Activated CD4-positive, alpha-beta T cell treated with anti-CD3 and anti-CD28 coated beads, Interleukin-2, amount 10 ng/mL, durations not matched to agents 7 days and 5 days (primary cell): ENCODE data around the gene PPFIA3. TPM values are rescaled to one million over a fixed set of nuclear protein-coding genes. Genes with fewer than 3 reads are reported as not detected.
A peak's percentile ranks its signal among the peaks of the same experiment; 100 is the strongest.
"Not testable (repeated sequence)": the region's sequence is repeated elsewhere in the genome, so short reads cannot be mapped to it uniquely, and the experiment has no call there.

Source experiments
- CTCF ChIA-PET: fragments of 350-600 bp; sonication (Branson Sonifier 250); formaldehyde crosslinking; loops from one replicate; lab custom pipeline; 2021; ENCODE audit warnings: antibody characterized with exemption; lab: Charles Lee
- POLR2A ChIA-PET: fragments of 350-600 bp; sonication (Branson Sonifier 250); formaldehyde crosslinking; loops from one replicate; lab custom pipeline; 2021; ENCODE audit warnings: antibody characterized with exemption; lab: Charles Lee
- DNase-seq: peaks from one replicate; pipeline ENCODE4 v3.0.0-alpha.2; 2020
- H3K27ac Mint-ChIP-seq: one replicate; pipeline ENCODE4 v1.8.0; 2021; ENCODE audit warnings: mild to moderate bottlenecking, moderate library complexity, mixed read lengths
- H3K27me3 Mint-ChIP-seq: one replicate; pipeline ENCODE4 v1.8.0; 2021; ENCODE audit warnings: mixed read lengths
- H3K36me3 Mint-ChIP-seq: one replicate; pipeline ENCODE4 v1.8.0; 2021; ENCODE audit warnings: low read depth, mixed read lengths
- H3K4me1 Mint-ChIP-seq: one replicate; pipeline ENCODE4 v1.8.0; 2021; ENCODE audit warnings: mixed read lengths
- H3K4me3 Mint-ChIP-seq: one replicate; pipeline ENCODE4 v1.8.0; 2021; ENCODE audit warnings: mild to moderate bottlenecking, moderate library complexity, mixed read lengths
- H3K9me3 Mint-ChIP-seq: one replicate; pipeline ENCODE4 v1.8.0; 2021; ENCODE audit warnings: mixed read lengths
- total RNA-seq, 2 experiments: library from RNA; stranded (reverse); gene quantifications; one replicate each; pipeline ENCODE4 v1.2.3, GENCODE V29; 2021

The PPFIA3 gene
- total RNA-seq, 2 experiments from 2014 or later: 1.6 TPM

DNA sequence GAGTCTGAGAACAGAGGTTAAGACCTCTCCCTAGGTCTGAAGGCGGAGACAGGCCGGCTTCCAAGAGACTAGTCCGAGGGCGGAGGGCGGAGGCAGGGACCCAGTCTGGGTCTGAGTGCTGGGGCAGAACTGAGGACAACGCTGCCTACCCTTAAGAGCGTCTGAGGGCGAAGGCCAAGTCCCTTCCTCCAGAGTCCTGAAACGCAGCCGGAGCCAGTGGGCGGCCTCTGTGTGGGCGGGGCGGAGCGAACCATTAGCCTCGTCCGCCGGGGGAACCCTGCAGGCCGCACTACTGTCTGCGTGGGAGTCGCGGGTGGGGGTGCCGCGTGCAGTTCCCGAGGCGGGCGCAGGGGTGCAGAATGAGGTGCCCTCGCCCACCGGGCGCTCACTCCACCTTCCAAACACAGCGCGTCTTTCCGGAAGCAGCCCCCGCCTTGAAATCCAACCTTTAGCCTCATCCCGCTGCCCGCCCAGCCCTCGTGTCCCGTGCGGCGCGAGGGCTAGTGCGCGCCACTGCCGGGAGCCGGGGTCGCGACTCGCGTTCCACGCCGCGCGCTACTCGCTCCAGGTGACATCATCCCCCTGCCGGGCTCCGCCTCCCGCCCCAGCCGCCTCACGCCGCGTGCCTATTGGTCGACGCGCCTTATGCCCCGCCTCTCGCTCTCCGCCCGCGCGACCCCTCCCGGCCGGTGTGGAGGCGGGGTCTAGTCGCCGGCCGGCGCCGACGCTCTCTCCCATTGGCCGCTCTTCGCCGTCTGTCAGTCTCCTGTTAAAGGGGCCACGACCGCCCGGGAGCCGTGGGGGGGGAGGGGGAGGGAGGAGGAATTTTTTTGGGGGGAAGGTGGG, 556 bp upstream of the PPFIA3 start, which contains the start of gene C19orf73:
TSS of gene C19orf73 (minus strand) at position 579 of the 846 bp plus-strand sequence. CDS start at position 458, 121 bp downstream.
- H3K9me3 Mint-ChIP-seq: no peaks in the 10 kb centered on the region
- H3K4me3 Mint-ChIP-seq: peak within 1 kb of the TSS; percentile 82
- no peaks in the 10 kb centered on the region for H3K36me3 Mint-ChIP-seq
- peak; percentile 94 for DNase-seq
- ChIA-PET POLR2A (no interaction called here), CTCF (interaction anchor here (1.5 to 1.8 kb wide), 2 partner anchors 13 to 125 kb away, joined by 5 to 7 read pairs; partner anchors contain the start of genes GYS1 and RUVBL2)
- peaks cover 29% of the 10 kb centered on the region for H3K4me1 Mint-ChIP-seq
- H3K27ac Mint-ChIP-seq: peak within 1 kb of the TSS; percentile 86
- peaks cover 16% of the 10 kb centered on the region for H3K27me3 Mint-ChIP-seq

DNA sequence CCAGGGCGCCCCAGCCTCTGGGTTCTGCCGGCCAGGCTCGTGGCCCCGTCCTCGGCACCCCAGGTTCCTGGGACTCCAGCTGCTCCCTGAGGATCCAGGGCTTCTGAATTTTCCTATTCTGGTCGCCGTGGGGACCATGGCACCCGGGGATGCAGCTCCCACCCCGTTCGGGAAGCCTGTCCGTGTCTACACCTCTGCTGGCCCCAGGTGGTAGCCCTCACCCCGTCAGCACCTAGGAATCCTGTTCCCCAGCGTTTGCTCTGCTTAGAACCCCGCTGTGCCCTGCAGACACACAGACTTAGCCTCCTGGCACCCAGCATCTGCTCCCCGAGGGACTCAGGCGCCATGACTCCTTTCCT, 960 bp downstream of the PPFIA3 start:
- Mint-ChIP-seq H3K4me3 (peak overlapping the region; percentile 62), H3K9me3 (no peaks in the 10 kb centered on the region), H3K27ac (no peak overlapping the region), H3K4me1 (peaks cover 22% of the 10 kb centered on the region), H3K36me3 (no peaks in the 10 kb centered on the region), H3K27me3 (peaks cover 16% of the 10 kb centered on the region)
- DNase-seq: no peak
- POLR2A ChIA-PET: no interaction called here
- CTCF ChIA-PET: interaction anchor here (0.6 to 2.1 kb wide), 6 partner anchors 12 to 949 kb away, joined by 3 to 6 read pairs (median 4); partner anchors contain the start of gene RUVBL2

DNA sequence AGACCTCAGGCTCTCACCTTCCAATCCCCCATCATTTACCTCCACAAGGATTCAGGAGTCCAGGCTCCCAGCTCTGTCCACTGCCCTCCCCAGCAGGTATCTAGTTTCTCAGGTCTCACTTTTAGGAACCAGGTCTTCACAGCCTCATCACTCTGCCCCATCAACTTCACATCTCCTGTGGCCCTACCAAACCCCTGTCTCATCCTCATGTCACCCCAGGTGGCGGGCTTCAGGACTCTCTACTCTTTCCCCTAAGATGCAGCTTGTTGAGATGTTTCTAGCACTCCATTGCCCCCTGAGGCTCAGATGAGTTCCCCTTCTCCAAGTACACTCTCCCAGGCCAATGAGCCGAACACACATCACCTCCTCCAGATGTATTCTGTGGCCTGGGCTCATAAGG, 1.5 kb downstream of the PPFIA3 start:
- Mint-ChIP-seq H3K9me3 (no peaks in the 10 kb centered on the region), H3K4me3 (peak overlapping the region; percentile 62), H3K27me3 (peaks cover 16% of the 10 kb centered on the region), H3K27ac (no peak overlapping the region), H3K4me1 (peaks cover 22% of the 10 kb centered on the region), H3K36me3 (no peaks in the 10 kb centered on the region)
- CTCF ChIA-PET: interaction anchor here (0.6 to 2.1 kb wide), 6 partner anchors 11 to 948 kb away, joined by 3 to 6 read pairs (median 4); partner anchors contain the start of gene RUVBL2
- POLR2A ChIA-PET: no interaction called here
- no peak for DNase-seq

DNA sequence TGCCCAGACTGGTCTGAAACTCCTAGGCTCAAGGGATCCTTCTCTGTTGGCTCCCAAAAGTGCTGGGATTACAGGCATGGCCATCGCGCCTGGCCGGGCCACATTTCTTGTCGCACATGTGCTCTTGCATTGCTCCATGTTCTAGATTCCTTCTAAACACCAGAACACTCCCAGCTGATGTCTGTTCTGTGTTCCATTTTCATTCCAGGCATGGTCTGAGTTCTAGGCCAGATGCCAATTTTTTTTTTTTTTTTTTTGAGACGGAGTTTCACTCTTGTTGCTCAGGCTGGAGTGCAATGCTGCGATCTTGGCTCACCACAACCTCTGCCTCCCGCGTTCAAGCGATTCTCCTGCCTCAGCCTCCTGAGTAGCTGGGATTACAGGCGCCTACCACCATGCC, 2.5 kb downstream of the PPFIA3 start:
- H3K9me3 Mint-ChIP-seq, H3K27ac Mint-ChIP-seq, H3K4me3 Mint-ChIP-seq, POLR2A ChIA-PET, DNase-seq, H3K36me3 Mint-ChIP-seq, CTCF ChIA-PET: not testable (repeated sequence)
- Mint-ChIP-seq H3K4me1 (peaks cover 19% of the 10 kb centered on the region), H3K27me3 (peaks cover 16% of the 10 kb centered on the region)

DNA sequence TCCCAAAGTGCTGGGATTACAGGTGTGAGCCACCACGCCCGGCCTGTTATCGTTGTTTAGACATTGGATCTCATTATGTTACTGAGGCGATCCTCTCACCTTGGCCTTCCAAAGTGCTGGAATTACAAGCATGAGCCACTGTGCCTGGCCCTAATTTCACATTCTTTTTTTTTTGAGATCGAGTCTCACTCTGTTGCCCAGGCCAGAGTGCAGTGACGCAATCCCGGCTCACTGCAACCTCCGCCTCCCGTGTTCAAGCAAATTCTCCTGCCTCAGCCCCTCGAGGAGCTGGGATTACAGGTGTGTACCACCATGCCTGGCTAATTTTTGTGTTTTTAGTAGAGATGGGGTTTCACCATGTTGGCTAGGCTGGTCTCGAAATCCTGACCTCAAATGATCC, 3.9 kb downstream of the PPFIA3 start:
- H3K36me3 Mint-ChIP-seq, H3K27ac Mint-ChIP-seq, DNase-seq, H3K4me3 Mint-ChIP-seq, H3K9me3 Mint-ChIP-seq, POLR2A ChIA-PET: not testable (repeated sequence)
- CTCF ChIA-PET: interaction anchor here (1.5 kb wide), 1 partner anchor 27 kb away, joined by 3 read pairs; no protein-coding TSS in a partner anchor
- Mint-ChIP-seq H3K27me3 (peaks cover 16% of the 10 kb centered on the region), H3K4me1 (peaks cover 15% of the 10 kb centered on the region)

DNA sequence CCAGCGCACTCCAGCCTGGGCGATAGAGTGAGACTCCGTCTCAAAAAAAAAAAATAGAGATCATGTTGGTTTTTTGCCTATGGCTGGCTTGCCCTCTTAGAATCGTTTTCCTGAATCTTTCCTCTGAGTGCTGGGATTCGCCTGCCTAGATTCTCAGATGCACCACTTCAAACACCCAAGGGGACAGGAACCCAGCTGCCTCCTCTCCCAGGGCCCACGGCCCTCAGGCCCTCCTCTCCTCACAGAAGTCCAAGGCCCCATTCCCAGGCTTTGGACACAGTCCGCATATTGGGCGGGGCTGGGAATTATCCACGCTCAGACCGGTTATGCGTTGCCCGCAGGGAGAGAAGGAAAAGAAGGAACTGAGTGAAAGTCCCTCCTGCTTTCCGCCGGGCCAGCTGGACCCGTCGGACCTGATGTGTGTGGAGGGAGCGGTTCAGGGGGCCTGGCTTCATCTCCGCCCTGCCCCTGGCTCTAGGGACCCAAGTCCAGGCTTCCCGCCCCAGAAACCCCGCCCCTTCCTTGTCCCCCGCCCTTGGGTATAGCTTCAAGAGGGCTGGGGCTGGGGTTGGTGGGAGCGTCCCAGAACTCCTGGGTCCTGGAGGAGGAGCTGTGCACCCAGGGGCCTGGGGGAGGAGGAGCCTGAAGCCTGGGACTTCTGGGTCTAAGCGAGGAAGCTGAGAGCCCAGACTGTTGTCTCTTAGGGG, 5.8 kb downstream of the PPFIA3 start:
- H3K4me1 Mint-ChIP-seq: peaks cover 19% of the 10 kb centered on the region
- peaks cover 16% of the 10 kb centered on the region for H3K27me3 Mint-ChIP-seq
- no peaks in the 10 kb centered on the region for H3K36me3 Mint-ChIP-seq

DNA sequence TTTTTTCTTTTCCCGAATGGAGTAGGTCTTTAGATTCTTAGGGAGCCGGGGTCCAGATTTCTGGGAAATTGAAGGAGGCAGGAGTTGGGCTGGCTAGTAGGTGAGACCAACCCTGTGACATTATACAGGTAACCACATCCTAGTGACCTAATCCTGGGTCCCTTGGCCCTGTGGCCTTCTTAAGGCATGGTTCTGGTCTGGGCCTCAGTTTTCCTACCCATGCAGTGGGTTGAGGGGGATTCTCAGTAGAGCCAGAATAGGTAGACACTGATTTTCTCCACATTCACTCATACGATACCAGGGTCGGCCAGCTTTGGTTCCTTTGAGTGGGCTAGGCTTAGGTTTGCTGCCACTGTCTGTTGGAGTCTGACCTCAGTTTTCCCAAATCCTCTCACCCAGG, 7.2 kb downstream of the PPFIA3 start:
- ChIA-PET POLR2A (no interaction called here), CTCF (no interaction called here)
- Mint-ChIP-seq H3K4me1 (peaks cover 13% of the 10 kb centered on the region), H3K36me3 (no peaks in the 10 kb centered on the region), H3K27ac (no peak overlapping the region), H3K4me3 (no peak overlapping the region), H3K27me3 (peaks cover 7% of the 10 kb centered on the region), H3K9me3 (no peaks in the 10 kb centered on the region)
- DNase-seq: no peak

More for the DNA sequence above, 5.8 kb downstream of the PPFIA3 start:
- CTCF ChIA-PET: interaction anchor here (0.7 to 1.7 kb wide), 2 partner anchors 27 to 126 kb away, joined by 3 to 7 read pairs; no protein-coding TSS in a partner anchor
- DNase-seq: no peak
- H3K4me3 Mint-ChIP-seq: no peak overlapping the region
- H3K27ac Mint-ChIP-seq: no peak overlapping the region
- H3K9me3 Mint-ChIP-seq: no peaks in the 10 kb centered on the region
- POLR2A ChIA-PET: no interaction called here

DNA sequence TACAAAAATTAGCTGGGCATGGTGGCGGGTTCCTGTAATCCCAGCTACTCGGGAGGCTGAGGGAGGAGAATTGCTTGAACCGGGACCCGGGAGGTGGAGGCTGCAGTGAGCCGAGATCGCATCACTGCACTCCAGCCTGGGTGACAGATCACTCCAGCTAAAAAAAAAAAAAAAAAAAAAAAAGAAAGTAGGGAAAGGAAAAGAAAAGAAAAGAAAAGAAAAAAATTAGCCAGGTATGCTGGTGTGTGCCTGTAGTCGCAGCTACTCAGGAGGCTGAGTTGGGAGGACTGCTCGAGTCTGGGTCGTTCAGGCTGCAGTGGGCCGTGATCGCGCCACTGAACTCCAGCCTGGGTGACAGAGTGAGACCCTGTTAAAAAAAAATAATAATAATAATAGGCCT, 7.9 kb downstream of the PPFIA3 start:
- H3K36me3 Mint-ChIP-seq, H3K4me3 Mint-ChIP-seq, H3K27me3 Mint-ChIP-seq, H3K9me3 Mint-ChIP-seq, H3K27ac Mint-ChIP-seq, DNase-seq, POLR2A ChIA-PET: not testable (repeated sequence)
- peaks cover 13% of the 10 kb centered on the region for H3K4me1 Mint-ChIP-seq
- CTCF ChIA-PET: interaction anchor here (0.6 to 3.2 kb wide), 6 partner anchors 9 to 157 kb away, joined by 3 to 24 read pairs (median 8); partner anchors contain the start of gene LIN7B

DNA sequence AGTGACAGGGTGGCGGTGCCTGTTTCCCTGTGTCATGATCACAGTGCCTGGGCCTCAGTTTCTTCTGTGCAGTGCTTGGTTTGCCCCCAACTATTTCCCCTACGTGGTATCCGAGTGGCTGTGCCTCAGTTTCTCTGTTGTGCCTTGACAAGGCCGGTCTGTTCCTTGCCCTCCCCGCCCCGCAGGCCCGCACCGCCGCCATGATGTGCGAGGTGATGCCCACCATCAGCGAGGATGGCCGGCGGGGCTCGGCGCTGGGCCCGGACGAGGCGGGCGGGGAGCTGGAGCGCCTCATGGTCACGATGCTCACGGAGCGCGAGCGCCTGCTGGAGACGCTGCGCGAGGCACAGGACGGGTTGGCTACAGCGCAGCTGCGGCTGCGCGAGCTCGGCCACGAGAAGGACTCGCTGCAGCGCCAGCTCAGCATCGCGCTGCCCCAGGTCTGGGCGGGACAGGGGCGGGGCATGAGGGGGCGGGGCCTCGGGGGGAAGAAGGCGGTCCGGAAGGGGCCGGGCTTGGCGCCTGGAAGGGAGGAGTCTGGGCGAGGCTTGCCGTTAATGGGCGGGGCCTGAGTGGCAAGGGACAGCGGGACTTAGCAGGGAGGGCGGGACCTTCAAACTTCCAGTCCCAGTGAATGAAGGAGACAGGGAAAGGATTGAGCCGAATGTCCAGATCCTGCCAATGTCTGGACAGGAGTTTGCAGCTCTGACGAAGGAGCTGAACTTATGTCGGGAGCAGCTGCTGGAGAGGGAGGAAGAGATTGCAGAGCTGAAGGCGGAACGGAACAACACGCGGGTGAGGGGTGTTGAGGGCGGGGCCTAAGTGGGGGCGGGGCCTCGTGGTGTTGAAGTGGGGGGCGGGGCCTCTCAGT, 8.6 kb downstream of the PPFIA3 start:
- CTCF ChIA-PET: interaction anchor here (0.7 to 3.2 kb wide), 7 partner anchors 9 to 157 kb away, joined by 3 to 24 read pairs (median 7); partner anchors contain the start of genes LIN7B and RUVBL2
- Mint-ChIP-seq H3K9me3 (no peaks in the 10 kb centered on the region), H3K4me1 (peaks cover 17% of the 10 kb centered on the region), H3K27ac (peak overlapping the region; percentile 91), H3K4me3 (peak overlapping the region; percentile 81), H3K27me3 (peaks cover 4% of the 10 kb centered on the region), H3K36me3 (no peaks in the 10 kb centered on the region)
- DNase-seq: peak; percentile 95
- POLR2A ChIA-PET: interaction anchor here (0.5 kb wide), 1 partner anchor 14 kb away, joined by 3 read pairs; no protein-coding TSS in a partner anchor

DNA sequence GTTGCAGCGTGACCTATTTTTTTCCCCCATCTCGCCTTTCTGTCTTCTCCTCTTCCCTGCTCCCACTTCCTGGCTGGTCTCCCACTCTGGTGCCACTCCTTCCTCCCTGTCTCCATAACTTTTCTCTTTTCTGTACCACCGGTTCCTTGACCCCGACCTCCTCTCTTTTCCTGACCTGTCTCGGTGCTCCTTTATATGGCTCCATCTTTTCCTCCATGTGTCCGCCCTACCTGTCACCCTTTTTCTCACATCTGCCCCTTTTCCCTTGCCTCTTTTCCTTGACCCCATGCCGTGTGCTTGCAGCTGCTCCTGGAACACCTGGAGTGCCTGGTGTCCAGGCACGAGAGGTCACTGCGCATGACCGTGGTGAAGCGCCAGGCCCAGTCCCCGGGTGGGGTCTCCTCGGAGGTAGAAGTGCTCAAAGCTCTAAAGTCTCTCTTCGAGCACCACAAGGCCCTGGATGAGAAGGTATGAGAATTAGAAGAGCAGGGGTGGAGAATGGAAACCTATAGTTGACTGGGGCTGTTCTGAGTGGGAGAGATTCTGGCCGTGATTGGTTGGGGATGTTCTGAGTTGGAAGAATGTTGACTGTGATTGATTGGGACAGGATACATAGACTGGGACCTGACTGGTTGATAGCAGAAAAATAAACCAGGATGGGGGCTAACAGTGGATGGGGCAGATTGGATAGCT, 9.3 kb downstream of the PPFIA3 start:
- Mint-ChIP-seq H3K9me3 (no peaks in the 10 kb centered on the region), H3K4me1 (peaks cover 23% of the 10 kb centered on the region), H3K27me3 (peaks cover 1% of the 10 kb centered on the region), H3K27ac (peak overlapping the region; percentile 33), H3K36me3 (no peaks in the 10 kb centered on the region), H3K4me3 (peak overlapping the region; percentile 81)
- no peak for DNase-seq
- ChIA-PET POLR2A (no interaction called here), CTCF (interaction anchor here (0.7 to 3.2 kb wide), 6 partner anchors 11 to 135 kb away, joined by 3 to 24 read pairs (median 11); partner anchors contain the start of genes LIN7B and RUVBL2)

DNA sequence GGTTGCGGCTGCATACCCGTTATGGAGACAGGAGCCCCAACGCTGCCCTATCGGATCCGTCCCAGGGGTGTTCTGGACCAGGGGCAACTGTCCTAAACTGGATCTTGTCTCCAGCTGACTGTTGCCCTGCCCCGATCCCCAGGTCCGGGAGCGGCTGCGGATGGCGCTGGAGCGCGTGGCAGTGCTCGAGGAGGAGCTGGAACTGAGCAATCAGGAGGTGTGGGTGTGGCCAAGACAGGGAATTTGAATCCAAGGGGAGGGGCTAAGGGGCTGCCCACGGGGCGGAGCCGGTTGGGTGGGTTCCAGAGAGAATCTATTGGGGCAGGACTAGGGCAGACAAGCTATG, 9.9 kb downstream of the PPFIA3 start:
- Mint-ChIP-seq H3K27ac (no peak overlapping the region), H3K36me3 (no peaks in the 10 kb centered on the region), H3K9me3 (no peaks in the 10 kb centered on the region), H3K27me3 (no peaks in the 10 kb centered on the region), H3K4me3 (no peak overlapping the region), H3K4me1 (peaks cover 25% of the 10 kb centered on the region)
- CTCF ChIA-PET: interaction anchor here (1.9 to 3.2 kb wide), 3 partner anchors 11 to 18 kb away, joined by 7 to 15 read pairs (median 11); partner anchors contain the start of gene LIN7B
- DNase-seq: no peak
- POLR2A ChIA-PET: no interaction called here
